SHP77 (cell line): ENCODE results near the gene PPIP5K2.
A peak's percentile ranks its signal among the peaks of the same experiment; 100 is the strongest.
"Not testable (repeated sequence)": the region's sequence is repeated elsewhere in the genome, so short reads cannot be mapped to it uniquely, and the experiment has no call there.

Experiments used
- DNase-seq, 2 experiments: peaks; one replicate each; lab custom pipeline; 2025; lab: John Stamatoyannopoulos, UW

PPIP5K2 gene

GRCh38 chr5:103207653-103208052, 87.6 kb downstream of the PPIP5K2 start:
- DNase-seq: no peak

- no peak for DNase-seq
Measured at GRCh38 chr5:103208460-103208859, 88.4 kb downstream of the PPIP5K2 start.

GRCh38 chr5:103209065-103209464, 89.0 kb downstream of the PPIP5K2 start:
- DNase-seq: no peak

- DNase-seq: no peak
Measured at GRCh38 chr5:103210952-103211351, 90.9 kb downstream of the PPIP5K2 start.

GRCh38 chr5:103211576-103212561, 91.8 kb downstream of the PPIP5K2 start:
- DNase-seq: no peak

- no peak for DNase-seq
Measured at GRCh38 chr5:103216137-103216536, 96.0 kb downstream of the PPIP5K2 start.

GRCh38 chr5:103216697-103217096, 96.6 kb downstream of the PPIP5K2 start:
- no peak for DNase-seq

GRCh38 chr5:103217101-103217500, 97.0 kb downstream of the PPIP5K2 start:
- no peak for DNase-seq

GRCh38 chr5:103218164-103218563, 98.1 kb downstream of the PPIP5K2 start:
- DNase-seq: no peak

GRCh38 chr5:103219074-103219473, 99.0 kb downstream of the PPIP5K2 start:
- not testable (repeated sequence) for DNase-seq

GRCh38 chr5:103223031-103223955, 103.2 kb downstream of the PPIP5K2 start:
- no peak for DNase-seq

- DNase-seq: peak; percentile 33 to 51
Measured at GRCh38 chr5:103224118-103224893, 104.2 kb downstream of the PPIP5K2 start.

GRCh38 chr5:103224894-103225246, 104.8 kb downstream of the PPIP5K2 start:
- no peak for DNase-seq

- no peak for DNase-seq
Measured at GRCh38 chr5:103228061-103228460, 108.0 kb downstream of the PPIP5K2 start.

- no peak for DNase-seq
Measured at GRCh38 chr5:103228588-103228987, 108.5 kb downstream of the PPIP5K2 start.

- peak; percentile 13 to 23 for DNase-seq
Measured at GRCh38 chr5:103232393-103232999, 112.4 kb downstream of the PPIP5K2 start.

GRCh38 chr5:103234239-103234975, 114.3 kb downstream of the PPIP5K2 start:
- DNase-seq: no peak

GRCh38 chr5:103235891-103236290, 115.8 kb downstream of the PPIP5K2 start:
- no peak for DNase-seq

GRCh38 chr5:103237778-103238177, 117.7 kb downstream of the PPIP5K2 start:
- no peak for DNase-seq

GRCh38 chr5:103243665-103244064, 123.6 kb downstream of the PPIP5K2 start:
- DNase-seq: no peak

GRCh38 chr5:103244398-103244797, 124.3 kb downstream of the PPIP5K2 start:
- no peak for DNase-seq
